WTC11 (cell line): Measurements from ENCODE around the gene MAGI2. TPM values are rescaled to one million over a fixed set of nuclear protein-coding genes. Genes with fewer than 3 reads are reported as not detected.

Experiments used
- ATAC-seq: fragments of 200-7000 bp; cut with Tn5 transposase; 2 replicates; pipeline ENCODE4 v1.10.0; 2021; ENCODE audit warnings: mild to moderate bottlenecking, moderate library complexity
- CTCF ChIA-PET: fragments of 300-600 bp; sonication (Branson Sonifier 250); formaldehyde crosslinking; loops from one replicate; lab custom pipeline; 2021; ENCODE audit warnings: antibody characterized with exemption; lab: Charles Lee
- POLR2A ChIA-PET: fragments of 350-600 bp; sonication (Branson Sonifier 250); formaldehyde crosslinking; loops from one replicate; lab custom pipeline; 2021; ENCODE audit warnings: antibody characterized with exemption; lab: Charles Lee
- DNase-seq: peaks from one replicate; pipeline ENCODE4 v3.0.0; 2021; ENCODE audit warnings: low spot score
- H3K27ac Mint-ChIP-seq: 2 replicates; pipeline ENCODE4 v1.8.0; 2021; ENCODE audit warnings: mixed read lengths
- H3K27me3 Mint-ChIP-seq: 2 replicates; pipeline ENCODE4 v1.8.0; 2021; ENCODE audit warnings: low read depth, mild to moderate bottlenecking, moderate library complexity, mixed read lengths
- H3K36me3 Mint-ChIP-seq: 2 replicates; pipeline ENCODE4 v1.8.0; 2021; ENCODE audit warnings: mixed read lengths
- H3K4me1 Mint-ChIP-seq: 2 replicates; pipeline ENCODE4 v1.8.0; 2022; ENCODE audit warnings: mixed read lengths
- H3K4me3 Mint-ChIP-seq: 2 replicates; pipeline ENCODE4 v1.8.0; 2021; ENCODE audit warnings: mild to moderate bottlenecking, moderate library complexity, mixed read lengths
- H3K9me3 Mint-ChIP-seq: 2 replicates; pipeline ENCODE4 v1.8.0; 2021; ENCODE audit warnings: mixed read lengths
- CBFB ChIP-seq: sonication (generic); formaldehyde crosslinking; IDR thresholded peaks from 2 replicates; pipeline ENCODE4 v1.8.1; 2022; ENCODE audit warnings: mild to moderate bottlenecking, low read depth, missing genetic modification reagents
- ELF4 ChIP-seq: sonication (generic); formaldehyde crosslinking; IDR thresholded peaks from 2 replicates; pipeline ENCODE4 v1.8.1; 2022; ENCODE audit warnings: low read depth, mild to moderate bottlenecking, moderate library complexity, missing genetic modification reagents
- ESRRA ChIP-seq: sonication (generic); formaldehyde crosslinking; IDR thresholded peaks from 2 replicates; pipeline ENCODE4 v1.8.1; 2022; ENCODE audit warnings: mild to moderate bottlenecking, missing genetic modification reagents, borderline replicate concordance
- KAT7 ChIP-seq: sonication (generic); formaldehyde crosslinking; IDR thresholded peaks from 2 replicates; pipeline ENCODE4 v1.8.1; 2023; ENCODE audit warnings: missing genetic modification reagents, mild to moderate bottlenecking, borderline replicate concordance
- NFATC4 ChIP-seq: fragments of 250-450 bp; sonication (Bioruptor Pico); IDR thresholded peaks from 2 replicates; pipeline ENCODE4 v1.9.0; 2021; ENCODE audit warnings: mild to moderate bottlenecking
- NR3C1 ChIP-seq: sonication (generic); formaldehyde crosslinking; conservative IDR thresholded peaks from 2 replicates; pipeline ENCODE4 v1.8.1; 2023; ENCODE audit warnings: low read depth, mild to moderate bottlenecking, missing genetic modification reagents
- RORB ChIP-seq: fragments of 250-450 bp; sonication (Bioruptor Pico); IDR thresholded peaks from 2 replicates; pipeline ENCODE4 v1.9.0; 2021; ENCODE audit warnings: mild to moderate bottlenecking
- SMAD3 ChIP-seq: sonication (generic); formaldehyde crosslinking; IDR thresholded peaks from 2 replicates; pipeline ENCODE4 v1.8.0; 2022; ENCODE audit warnings: missing genetic modification reagents, mild to moderate bottlenecking, borderline replicate concordance
- ZNF138 ChIP-seq: sonication (generic); formaldehyde crosslinking; conservative IDR thresholded peaks from 2 replicates; pipeline ENCODE4 v1.8.1; 2022; ENCODE audit warnings: mild to moderate bottlenecking, moderate library complexity, missing genetic modification reagents
- ZNF219 ChIP-seq: sonication (generic); formaldehyde crosslinking; IDR thresholded peaks from 2 replicates; pipeline ENCODE4 v1.8.0; 2023; ENCODE audit warnings: missing genetic modification reagents, mild to moderate bottlenecking, borderline replicate concordance
- ZNF232 ChIP-seq: sonication (generic); formaldehyde crosslinking; IDR thresholded peaks from 2 replicates; pipeline ENCODE4 v1.8.0; 2022; ENCODE audit warnings: mild to moderate bottlenecking, missing genetic modification reagents
- total RNA-seq: library from RNA; stranded (reverse); gene quantifications from 3 replicates; pipeline ENCODE4 v1.2.3, GENCODE V29; 2021
- TF ChIP-seq, protein P1 (sequence below): sonication (generic); formaldehyde crosslinking; IDR thresholded peaks from 2 replicates; pipeline ENCODE4 v1.8.1; 2022; ENCODE audit warnings: mild to moderate bottlenecking, moderate library complexity, missing genetic modification reagents
- TF ChIP-seq, protein P2 (sequence below): sonication (generic); formaldehyde crosslinking; IDR thresholded peaks from 2 replicates; pipeline ENCODE4 v1.8.0; 2022; ENCODE audit warnings: mild to moderate bottlenecking, missing genetic modification reagents
- TF ChIP-seq, protein P3 (sequence below): sonication (generic); formaldehyde crosslinking; IDR thresholded peaks from 2 replicates; pipeline ENCODE4 v1.8.0; 2023; ENCODE audit warnings: mild to moderate bottlenecking, missing genetic modification reagents
- TF ChIP-seq, protein P4 (sequence below): fragments of 250-450 bp; sonication (Bioruptor Pico); conservative IDR thresholded peaks from 2 replicates; pipeline ENCODE4 v1.9.0; 2021; ENCODE audit warnings: mild to moderate bottlenecking
- TF ChIP-seq, protein P5 (sequence below): sonication (generic); formaldehyde crosslinking; IDR thresholded peaks from 2 replicates; pipeline ENCODE4 v1.8.1; 2022; ENCODE audit warnings: low read depth, mild to moderate bottlenecking, moderate library complexity, missing genetic modification reagents, borderline replicate concordance
- TF ChIP-seq, protein P6 (sequence below): fragments of 250-450 bp; sonication (Bioruptor Pico); IDR thresholded peaks from 2 replicates; pipeline ENCODE4 v1.9.0; 2021; ENCODE audit warnings: mild to moderate bottlenecking

MAGI2 gene
- total RNA-seq, 1 experiment from 2014 or later, result 26.6 TPM

DNA sequence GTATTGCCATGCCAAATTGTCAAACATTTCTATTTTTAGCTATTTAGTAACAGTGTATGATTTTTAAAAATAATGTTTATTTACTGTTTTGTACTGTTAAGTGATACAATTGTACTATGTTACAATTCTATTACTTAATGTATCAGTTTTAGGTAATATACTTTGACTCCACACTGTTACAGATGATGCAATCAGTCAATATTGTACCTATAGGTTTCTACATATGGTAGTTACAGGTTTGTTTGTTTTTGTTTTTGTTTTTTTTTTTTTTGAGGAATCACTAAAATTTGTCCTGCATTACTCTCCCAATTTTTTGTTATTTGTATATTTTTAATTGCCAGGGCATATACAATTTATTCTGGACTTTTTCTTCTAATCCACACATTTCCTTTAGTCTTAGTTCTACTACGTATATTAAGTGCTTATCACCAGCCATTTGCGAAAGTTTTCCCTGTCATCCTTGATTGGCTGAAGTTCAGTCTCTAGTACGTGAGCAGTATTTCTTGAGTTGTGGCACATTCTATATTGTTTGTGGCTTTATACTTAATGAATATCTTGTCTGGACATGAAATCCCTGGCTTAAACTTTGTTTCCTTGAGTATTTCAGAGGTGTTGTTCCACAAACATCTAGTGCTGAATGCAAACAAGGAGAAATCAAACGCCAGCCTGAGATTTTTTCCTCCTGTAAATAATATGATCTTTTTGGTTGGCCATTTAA, 114.1 kb downstream of the MAGI2 start (continued):
- TF ChIP-seq, protein P1, sequence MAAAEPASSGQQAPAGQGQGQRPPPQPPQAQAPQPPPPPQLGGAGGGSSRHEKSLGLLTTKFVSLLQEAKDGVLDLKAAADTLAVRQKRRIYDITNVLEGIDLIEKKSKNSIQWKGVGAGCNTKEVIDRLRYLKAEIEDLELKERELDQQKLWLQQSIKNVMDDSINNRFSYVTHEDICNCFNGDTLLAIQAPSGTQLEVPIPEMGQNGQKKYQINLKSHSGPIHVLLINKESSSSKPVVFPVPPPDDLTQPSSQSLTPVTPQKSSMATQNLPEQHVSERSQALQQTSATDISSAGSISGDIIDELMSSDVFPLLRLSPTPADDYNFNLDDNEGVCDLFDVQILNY (CRISPR knock-in tag), result no peak
- no peak for TF ChIP-seq NFATC4 (CRISPR knock-in tag)
- TF ChIP-seq SMAD3 (CRISPR knock-in tag), result no peak

DNA sequence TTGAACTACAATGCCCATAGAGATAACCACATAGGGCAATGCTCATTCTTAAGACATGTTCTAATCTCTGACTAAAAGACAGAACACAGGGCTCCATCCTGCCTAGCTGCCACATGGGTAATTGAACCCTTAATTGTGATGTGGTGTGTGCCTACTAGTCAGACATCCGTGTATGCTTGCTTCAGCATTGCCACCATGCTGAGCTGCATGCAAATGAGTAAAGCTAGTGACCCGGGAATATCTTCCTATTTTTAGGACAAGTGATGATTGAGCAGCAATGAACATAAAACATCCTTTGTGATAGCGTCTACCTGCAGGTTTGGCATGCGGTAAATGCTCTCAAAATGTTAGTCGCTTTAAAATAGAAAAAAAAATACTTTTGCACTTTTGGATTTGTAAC, 115.8 kb downstream of the MAGI2 start:
- H3K27ac Mint-ChIP-seq, result no peak overlapping the region
- DNase-seq (no peak), ATAC-seq (no peak)
- H3K9me3 Mint-ChIP-seq, result no peaks in the 10 kb centered on the region
- ChIA-PET CTCF (interaction anchor here (0.8 kb wide), 1 partner anchor 40 kb away, joined by 3 read pairs; no protein-coding TSS in a partner anchor), POLR2A (no interaction called here)
- H3K4me3 Mint-ChIP-seq, result no peak overlapping the region
- H3K4me1 Mint-ChIP-seq, result no peaks in the 10 kb centered on the region
- TF ChIP-seq ELF4 (CRISPR knock-in tag) (no peak), RORB (CRISPR knock-in tag) (no peak), KAT7 (CRISPR knock-in tag) (no peak), CBFB (no peak), NR3C1 (no peak), ZNF138 (CRISPR knock-in tag) (no peak)
- TF ChIP-seq, protein P2, sequence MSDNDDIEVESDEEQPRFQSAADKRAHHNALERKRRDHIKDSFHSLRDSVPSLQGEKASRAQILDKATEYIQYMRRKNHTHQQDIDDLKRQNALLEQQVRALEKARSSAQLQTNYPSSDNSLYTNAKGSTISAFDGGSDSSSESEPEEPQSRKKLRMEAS, result no peak
- TF ChIP-seq, protein P3, sequence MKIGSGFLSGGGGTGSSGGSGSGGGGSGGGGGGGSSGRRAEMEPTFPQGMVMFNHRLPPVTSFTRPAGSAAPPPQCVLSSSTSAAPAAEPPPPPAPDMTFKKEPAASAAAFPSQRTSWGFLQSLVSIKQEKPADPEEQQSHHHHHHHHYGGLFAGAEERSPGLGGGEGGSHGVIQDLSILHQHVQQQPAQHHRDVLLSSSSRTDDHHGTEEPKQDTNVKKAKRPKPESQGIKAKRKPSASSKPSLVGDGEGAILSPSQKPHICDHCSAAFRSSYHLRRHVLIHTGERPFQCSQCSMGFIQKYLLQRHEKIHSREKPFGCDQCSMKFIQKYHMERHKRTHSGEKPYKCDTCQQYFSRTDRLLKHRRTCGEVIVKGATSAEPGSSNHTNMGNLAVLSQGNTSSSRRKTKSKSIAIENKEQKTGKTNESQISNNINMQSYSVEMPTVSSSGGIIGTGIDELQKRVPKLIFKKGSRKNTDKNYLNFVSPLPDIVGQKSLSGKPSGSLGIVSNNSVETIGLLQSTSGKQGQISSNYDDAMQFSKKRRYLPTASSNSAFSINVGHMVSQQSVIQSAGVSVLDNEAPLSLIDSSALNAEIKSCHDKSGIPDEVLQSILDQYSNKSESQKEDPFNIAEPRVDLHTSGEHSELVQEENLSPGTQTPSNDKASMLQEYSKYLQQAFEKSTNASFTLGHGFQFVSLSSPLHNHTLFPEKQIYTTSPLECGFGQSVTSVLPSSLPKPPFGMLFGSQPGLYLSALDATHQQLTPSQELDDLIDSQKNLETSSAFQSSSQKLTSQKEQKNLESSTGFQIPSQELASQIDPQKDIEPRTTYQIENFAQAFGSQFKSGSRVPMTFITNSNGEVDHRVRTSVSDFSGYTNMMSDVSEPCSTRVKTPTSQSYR (CRISPR knock-in tag), result no peak
- TF ChIP-seq, protein P4, sequence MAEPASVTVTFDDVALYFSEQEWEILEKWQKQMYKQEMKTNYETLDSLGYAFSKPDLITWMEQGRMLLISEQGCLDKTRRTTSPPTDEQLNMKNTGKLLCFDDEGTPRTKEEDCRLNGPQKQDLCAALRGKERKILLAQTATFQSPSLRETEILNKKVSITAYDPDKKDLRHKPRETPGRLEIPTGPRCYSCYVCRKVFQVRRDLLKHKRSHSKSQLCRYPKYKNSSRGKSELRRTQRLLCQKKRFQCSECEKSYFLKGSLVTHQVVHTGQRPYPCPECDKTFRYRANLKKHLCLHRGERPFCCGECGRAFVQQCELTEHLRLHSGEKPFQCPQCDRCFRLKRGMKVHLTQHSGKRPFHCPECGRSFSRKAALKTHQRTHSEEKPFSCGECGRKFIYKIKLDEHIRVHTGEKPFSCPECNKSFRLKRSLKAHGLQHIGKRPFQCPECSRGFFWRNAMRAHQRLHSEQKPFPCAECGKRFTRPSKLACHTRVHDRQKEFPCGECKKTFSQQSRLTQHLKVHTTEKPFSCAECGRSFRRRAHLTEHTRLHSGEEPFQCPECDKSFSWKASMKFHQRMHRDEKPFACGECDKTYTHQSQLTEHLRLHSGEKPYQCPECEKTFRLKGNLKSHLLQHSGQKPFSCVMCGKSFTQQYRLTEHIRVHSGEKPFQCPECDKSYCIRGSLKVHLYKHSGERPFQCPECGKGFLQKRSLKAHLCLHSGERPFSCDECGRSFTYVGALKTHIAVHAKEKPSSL (CRISPR knock-in tag), result no peak
- TF ChIP-seq, protein P5, sequence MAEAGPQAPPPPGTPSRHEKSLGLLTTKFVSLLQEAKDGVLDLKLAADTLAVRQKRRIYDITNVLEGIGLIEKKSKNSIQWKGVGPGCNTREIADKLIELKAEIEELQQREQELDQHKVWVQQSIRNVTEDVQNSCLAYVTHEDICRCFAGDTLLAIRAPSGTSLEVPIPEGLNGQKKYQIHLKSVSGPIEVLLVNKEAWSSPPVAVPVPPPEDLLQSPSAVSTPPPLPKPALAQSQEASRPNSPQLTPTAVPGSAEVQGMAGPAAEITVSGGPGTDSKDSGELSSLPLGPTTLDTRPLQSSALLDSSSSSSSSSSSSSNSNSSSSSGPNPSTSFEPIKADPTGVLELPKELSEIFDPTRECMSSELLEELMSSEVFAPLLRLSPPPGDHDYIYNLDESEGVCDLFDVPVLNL (CRISPR knock-in tag), result no peak
- TF ChIP-seq, protein P6, sequence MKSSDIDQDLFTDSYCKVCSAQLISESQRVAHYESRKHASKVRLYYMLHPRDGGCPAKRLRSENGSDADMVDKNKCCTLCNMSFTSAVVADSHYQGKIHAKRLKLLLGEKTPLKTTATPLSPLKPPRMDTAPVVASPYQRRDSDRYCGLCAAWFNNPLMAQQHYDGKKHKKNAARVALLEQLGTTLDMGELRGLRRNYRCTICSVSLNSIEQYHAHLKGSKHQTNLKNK (CRISPR knock-in tag), result no peak
- H3K27me3 Mint-ChIP-seq, result no peaks in the 10 kb centered on the region
- no peaks in the 10 kb centered on the region for H3K36me3 Mint-ChIP-seq

DNA sequence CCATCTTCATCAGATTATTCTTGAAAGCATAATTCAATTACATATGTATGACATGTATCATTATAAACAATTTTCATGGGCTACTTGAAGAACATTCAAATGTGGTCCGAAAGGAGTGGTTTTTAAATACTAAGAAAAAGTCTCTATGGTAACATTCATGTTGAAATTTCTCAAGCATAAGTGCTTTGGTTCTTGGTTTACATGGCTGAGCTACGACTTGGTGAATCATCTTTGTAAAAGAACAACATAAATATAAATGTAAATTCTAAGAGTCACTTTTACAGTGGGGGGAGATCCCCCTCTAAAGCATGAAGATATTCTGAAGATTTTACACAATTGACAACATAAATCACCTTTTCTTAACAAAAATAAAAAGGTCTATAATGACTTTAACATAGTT, 118.6 kb downstream of the MAGI2 start:
- no peaks in the 10 kb centered on the region for H3K36me3 Mint-ChIP-seq
- POLR2A ChIA-PET, result no interaction called here
- H3K4me3 Mint-ChIP-seq, result no peak overlapping the region
- H3K9me3 Mint-ChIP-seq, result no peaks in the 10 kb centered on the region
- DNase-seq, result no peak
- no peaks in the 10 kb centered on the region for H3K4me1 Mint-ChIP-seq
- CTCF ChIA-PET, result no interaction called here
- H3K27ac Mint-ChIP-seq, result no peak overlapping the region
- no peak for ATAC-seq
- TF ChIP-seq ZNF219 (CRISPR knock-in tag) (no peak), ZNF232 (CRISPR knock-in tag) (no peak), ESRRA (CRISPR knock-in tag) (no peak)
- TF ChIP-seq, protein P2, result no peak
- no peaks in the 10 kb centered on the region for H3K27me3 Mint-ChIP-seq
